Measurements from ENCODE around the gene PLAGL2.

Gene PLAGL2

GRCh38 chr20:32149566-32150170 lies 57.9 kb downstream of the PLAGL2 start:
- DNase-seq: no peak

- DNase-seq: no peak
These were observed 62.5 kb downstream of the PLAGL2 start for GRCh38 chr20:32144898-32145662.

GRCh38 chr20:32142991-32143390 lies 64.6 kb downstream of the PLAGL2 start:
- DNase-seq: no peak

All from cerebellar nuclear complex (tissue), 1 donor.